ENCODE data around the gene PRSS38. TPM values are rescaled to one million over a fixed set of nuclear protein-coding genes. Genes with fewer than 3 reads are reported as not detected.
"Not testable (repeated sequence)": the region's sequence is repeated elsewhere in the genome, so short reads cannot be mapped to it uniquely, and the experiment has no call there.

Gene PRSS38
- total and polyA plus RNA-seq, 5 experiments from 2014 or later = not detected

GRCh38 chr1:227828786-227829185 is 13.3 kb downstream of the PRSS38 start:
- H3K36me3 Mint-ChIP-seq = peaks cover 0 to 2% (median 0%) of the 10 kb centered on the region in 3 donors
- no peak for DNase-seq
- ATAC-seq = no peak
- H3K27ac Mint-ChIP-seq = no peak overlapping the region
- H3K9me3 Mint-ChIP-seq = peaks cover 0 to 19% (median 3%) of the 10 kb centered on the region in 9 donors
- peaks cover 11 to 19% (median 15%) of the 10 kb centered on the region in 4 donors for H3K4me1 Mint-ChIP-seq
- peak overlapping the region in 1 of 10 donors; percentile 55 for H3K4me3 Mint-ChIP-seq
- peaks cover 0 to 9% (median 3%) of the 10 kb centered on the region in 5 donors for H3K27me3 Mint-ChIP-seq
- POLR2A ChIA-PET = no interaction called here

GRCh38 chr1:227838181-227838580 is 22.7 kb downstream of the PRSS38 start:
- H3K4me3 Mint-ChIP-seq = no peak overlapping the region
- peaks cover 0 to 2% (median 0%) of the 10 kb centered on the region in 4 donors for H3K4me1 Mint-ChIP-seq
- H3K36me3 Mint-ChIP-seq = no peaks in the 10 kb centered on the region
- POLR2A ChIA-PET = no interaction called here
- H3K9me3 Mint-ChIP-seq = peaks cover 0 to 2% (median 0%) of the 10 kb centered on the region in 9 donors
- H3K27ac Mint-ChIP-seq = no peak overlapping the region
- H3K27me3 Mint-ChIP-seq = peaks cover 0 to 5% (median 0%) of the 10 kb centered on the region in 5 donors
- DNase-seq (no peak), ATAC-seq (no peak)

GRCh38 chr1:227841096-227841495 is 25.6 kb downstream of the PRSS38 start:
- H3K27ac Mint-ChIP-seq = peak overlapping the region in 1 of 10 donors; percentile 67
- DNase-seq = no peak
- H3K27me3 Mint-ChIP-seq = peaks cover 0 to 4% (median 0%) of the 10 kb centered on the region in 5 donors
- POLR2A ChIA-PET = no interaction called here
- no peak for ATAC-seq
- peaks cover 0 to 4% (median 2%) of the 10 kb centered on the region in 4 donors for H3K4me1 Mint-ChIP-seq
- peaks cover 0 to 3% (median 0%) of the 10 kb centered on the region in 9 donors for H3K9me3 Mint-ChIP-seq
- no peaks in the 10 kb centered on the region for H3K36me3 Mint-ChIP-seq
- no peak overlapping the region for H3K4me3 Mint-ChIP-seq

- ATAC-seq (peak in 1 of 2 donors; percentile 20), DNase-seq (no peak)
- Mint-ChIP-seq H3K4me3 (no peak overlapping the region), H3K27ac (peak overlapping the region in 3 of 10 donors; percentile 33 to 63 (median 40)), H3K4me1 (peaks cover 0 to 8% (median 5%) of the 10 kb centered on the region in 4 donors), H3K36me3 (peaks cover 0 to 15% (median 6%) of the 10 kb centered on the region in 3 donors), H3K27me3 (no peaks in the 10 kb centered on the region), H3K9me3 (peaks cover 5 to 19% (median 11%) of the 10 kb centered on the region in 9 donors)
- POLR2A ChIA-PET = no interaction called here
Observed at GRCh38 chr1:227844320-227845146, 29.1 kb downstream of the PRSS38 start.

GRCh38 chr1:227845147-227845458 is 29.6 kb downstream of the PRSS38 start:
- Mint-ChIP-seq H3K27ac (peak overlapping the region in 2 of 10 donors; percentile 33 to 63), H3K27me3 (no peaks in the 10 kb centered on the region), H3K4me1 (peaks cover 0 to 10% (median 6%) of the 10 kb centered on the region in 4 donors), H3K36me3 (peaks cover 0 to 17% (median 6%) of the 10 kb centered on the region in 3 donors), H3K9me3 (peaks cover 5 to 19% (median 11%) of the 10 kb centered on the region in 9 donors), H3K4me3 (no peak overlapping the region)
- DNase-seq (no peak), ATAC-seq (peak in 1 of 2 donors; percentile 5)
- POLR2A ChIA-PET = no interaction called here

GRCh38 chr1:227845519-227845918 is 30.0 kb downstream of the PRSS38 start:
- H3K4me1 Mint-ChIP-seq = peaks cover 0 to 10% (median 6%) of the 10 kb centered on the region in 4 donors
- no peak for DNase-seq
- POLR2A ChIA-PET = no interaction called here
- H3K4me3 Mint-ChIP-seq = no peak overlapping the region
- H3K27ac Mint-ChIP-seq = no peak overlapping the region
- peaks cover 0 to 17% (median 6%) of the 10 kb centered on the region in 3 donors for H3K36me3 Mint-ChIP-seq
- ATAC-seq = no peak
- no peaks in the 10 kb centered on the region for H3K27me3 Mint-ChIP-seq
- H3K9me3 Mint-ChIP-seq = peaks cover 5 to 19% (median 11%) of the 10 kb centered on the region in 9 donors

GRCh38 chr1:227846265-227846858 is 30.9 kb downstream of the PRSS38 start:
- POLR2A ChIA-PET = interaction anchor here (0.7 kb wide), 1 partner anchor 51 kb away, joined by 3 read pairs; no protein-coding TSS in a partner anchor
- H3K9me3 Mint-ChIP-seq = peaks cover 5 to 19% (median 11%) of the 10 kb centered on the region in 9 donors
- ATAC-seq (no peak), DNase-seq (no peak)
- H3K4me3 Mint-ChIP-seq = peak overlapping the region in 1 of 10 donors; percentile 20
- H3K27me3 Mint-ChIP-seq = no peaks in the 10 kb centered on the region
- H3K36me3 Mint-ChIP-seq = peaks cover 0 to 17% (median 6%) of the 10 kb centered on the region in 3 donors
- H3K27ac Mint-ChIP-seq = peak overlapping the region in 5 of 10 donors; percentile 4 to 72 (median 52)
- peaks cover 0 to 10% (median 6%) of the 10 kb centered on the region in 4 donors for H3K4me1 Mint-ChIP-seq

GRCh38 chr1:227847046-227847445 is 31.6 kb downstream of the PRSS38 start:
- DNase-seq, POLR2A ChIA-PET, H3K4me1 Mint-ChIP-seq, H3K4me3 Mint-ChIP-seq, H3K27me3 Mint-ChIP-seq, ATAC-seq: not testable (repeated sequence)
- H3K27ac Mint-ChIP-seq = peak overlapping the region in 2 of 10 donors; percentile 10 to 72
- peaks cover 5 to 19% (median 11%) of the 10 kb centered on the region in 9 donors for H3K9me3 Mint-ChIP-seq
- H3K36me3 Mint-ChIP-seq = peaks cover 0 to 17% (median 6%) of the 10 kb centered on the region in 3 donors

GRCh38 chr1:227848430-227848932 is 33.0 kb downstream of the PRSS38 start:
- ATAC-seq (no peak), DNase-seq (no peak)
- Mint-ChIP-seq H3K4me1 (peaks cover 0 to 14% (median 8%) of the 10 kb centered on the region in 4 donors), H3K36me3 (peaks cover 0 to 17% (median 6%) of the 10 kb centered on the region in 3 donors), H3K27ac (peak overlapping the region in 1 of 10 donors; percentile 2), H3K9me3 (peaks cover 5 to 19% (median 11%) of the 10 kb centered on the region in 9 donors), H3K4me3 (no peak overlapping the region), H3K27me3 (peaks cover 0 to 9% (median 2%) of the 10 kb centered on the region in 5 donors)
- POLR2A ChIA-PET = interaction anchor here (0.6 kb wide), 2 partner anchors 29 to 102 kb away, joined by 3 to 4 read pairs; no protein-coding TSS in a partner anchor

- Mint-ChIP-seq H3K27ac (peak overlapping the region in 2 of 10 donors; percentile 33 to 75), H3K27me3 (peaks cover 0 to 9% (median 2%) of the 10 kb centered on the region in 5 donors), H3K4me3 (no peak overlapping the region), H3K36me3 (peaks cover 0 to 17% (median 6%) of the 10 kb centered on the region in 3 donors), H3K9me3 (peaks cover 5 to 19% (median 11%) of the 10 kb centered on the region in 9 donors), H3K4me1 (peaks cover 0 to 14% (median 7%) of the 10 kb centered on the region in 4 donors)
- ATAC-seq (peak; percentile 30 to 47), DNase-seq (no peak)
- POLR2A ChIA-PET = no interaction called here
Observed at GRCh38 chr1:227849251-227849650, 33.8 kb downstream of the PRSS38 start.

GRCh38 chr1:227854189-227854588 is 38.7 kb downstream of the PRSS38 start:
- POLR2A ChIA-PET = interaction anchor here (1.0 kb wide), 1 partner anchor 11 kb away, joined by 3 read pairs; no protein-coding TSS in a partner anchor
- H3K27ac Mint-ChIP-seq = no peak overlapping the region
- peaks cover 0 to 12% (median 3%) of the 10 kb centered on the region in 4 donors for H3K4me1 Mint-ChIP-seq
- H3K27me3 Mint-ChIP-seq = peaks cover 0 to 9% (median 2%) of the 10 kb centered on the region in 5 donors
- no peak overlapping the region for H3K4me3 Mint-ChIP-seq
- H3K9me3 Mint-ChIP-seq = peaks cover 0 to 3% (median under 1%) of the 10 kb centered on the region in 9 donors
- DNase-seq (no peak), ATAC-seq (no peak)
- H3K36me3 Mint-ChIP-seq = peaks cover 0 to 5% (median 0%) of the 10 kb centered on the region in 3 donors

GRCh38 chr1:227855687-227856086 is 40.2 kb downstream of the PRSS38 start:
- POLR2A ChIA-PET = no interaction called here

More at GRCh38 chr1:227855687-227856086, 40.2 kb downstream of the PRSS38 start:
- DNase-seq (no peak), ATAC-seq (no peak)
- Mint-ChIP-seq H3K4me1 (peaks cover 0 to 7% (median 3%) of the 10 kb centered on the region in 4 donors), H3K4me3 (no peak overlapping the region), H3K27me3 (peaks cover 0 to 9% (median 2%) of the 10 kb centered on the region in 5 donors), H3K36me3 (no peaks in the 10 kb centered on the region), H3K27ac (no peak overlapping the region), H3K9me3 (no peaks in the 10 kb centered on the region)

Measured in naive thymus-derived CD8-positive, alpha-beta T cell (primary cell).